GM23338 (cell line): ENCODE data around the gene CRYM. TPM values are rescaled to one million over a fixed set of nuclear protein-coding genes. Genes with fewer than 3 reads are reported as not detected.

Experiments used
- ATAC-seq: fragments of 200-7000 bp; cut with Tn5 transposase; 3 replicates; pipeline ENCODE4 v1.9.1; 2020
- DNase-seq: peaks from one replicate; pipeline ENCODE4 v3.0.0-alpha.2; 2015; ENCODE audit warnings: low spot score
- H2AFZ ChIP-seq: fragments of 200-600 bp; sonication (generic); 2 replicates; pipeline ENCODE4 v1.8.0; 2016; ENCODE audit warnings: antibody characterized with exemption, mild to moderate bottlenecking, moderate library complexity
- H3F3A ChIP-seq: fragments of 200-600 bp; sonication (generic); replicated peaks from 2 replicates; pipeline ENCODE4 v1.8.0; 2017; ENCODE audit warnings: antibody characterized with exemption, mixed run types, low read depth
- H3K27ac ChIP-seq: fragments of 200-600 bp; sonication (generic); 2 replicates; pipeline ENCODE4 v1.6.1; 2016; ENCODE audit warnings: low read depth
- H3K27me3 ChIP-seq: fragments of 200-600 bp; sonication (generic); 2 replicates; pipeline ENCODE4 v1.8.0; 2016; ENCODE audit warnings: mild to moderate bottlenecking, mixed run types, moderate library complexity; ENCODE audit not compliant: insufficient read depth
- H3K36me3 ChIP-seq: fragments of 200-600 bp; sonication (generic); 2 replicates; pipeline ENCODE4 v1.8.0; 2016; ENCODE audit warnings: mild to moderate bottlenecking; ENCODE audit not compliant: insufficient read depth
- H3K4me1 ChIP-seq: fragments of 200-600 bp; sonication (generic); 2 replicates; pipeline ENCODE4 v1.8.0; 2016; ENCODE audit warnings: mild to moderate bottlenecking, moderate library complexity; ENCODE audit not compliant: insufficient read depth
- H3K4me2 ChIP-seq: fragments of 200-600 bp; sonication (generic); 2 replicates; pipeline ENCODE4 v1.7.1; 2017; ENCODE audit warnings: mixed run types
- H3K4me3 ChIP-seq: fragments of 200-600 bp; sonication (generic); 2 replicates; pipeline ENCODE4 v1.6.1; 2016; ENCODE audit warnings: mixed run types
- H3K79me2 ChIP-seq: fragments of 200-600 bp; sonication (generic); replicated peaks from 2 replicates; pipeline ENCODE4 v1.8.0; 2017; ENCODE audit warnings: mild to moderate bottlenecking; ENCODE audit not compliant: insufficient read depth
- H3K9me2 ChIP-seq: fragments of 200-600 bp; sonication (generic); 2 replicates; pipeline ENCODE4 v1.8.0; 2017; ENCODE audit not compliant: insufficient read depth
- H4K20me1 ChIP-seq: fragments of 200-600 bp; sonication (generic); replicated peaks from 2 replicates; pipeline ENCODE4 v1.8.0; 2017; ENCODE audit warnings: mild to moderate bottlenecking; ENCODE audit not compliant: insufficient read depth
- H3K27ac Mint-ChIP-seq: 2 replicates; pipeline ENCODE4 v1.8.0; 2020; ENCODE audit warnings: inconsistent platforms, mild to moderate bottlenecking, moderate library complexity, mixed read lengths
- H3K27me3 Mint-ChIP-seq: 3 replicates; pipeline ENCODE4 v1.8.0; 2022; ENCODE audit warnings: low read depth, mild to moderate bottlenecking, moderate library complexity, mixed read lengths, inconsistent platforms; ENCODE audit not compliant: insufficient read depth, poor library complexity
- H3K36me3 Mint-ChIP-seq: 3 replicates; pipeline ENCODE4 v1.8.0; 2021; ENCODE audit warnings: low read depth, mild to moderate bottlenecking, inconsistent platforms, moderate library complexity, mixed read lengths
- H3K4me1 Mint-ChIP-seq: 3 replicates; pipeline ENCODE4 v1.8.0; 2020; ENCODE audit warnings: mild to moderate bottlenecking, inconsistent platforms, mixed read lengths
- H3K4me3 Mint-ChIP-seq: 3 replicates; pipeline ENCODE4 v1.8.0; 2021; ENCODE audit warnings: moderate library complexity, mild to moderate bottlenecking, inconsistent platforms, mixed read lengths
- H3K9me3 Mint-ChIP-seq: 3 replicates; pipeline ENCODE4 v1.8.0; 2020; ENCODE audit warnings: moderate library complexity, mild to moderate bottlenecking, inconsistent platforms, mixed read lengths
- CREB1 ChIP-seq: fragments of 250-450 bp; sonication (Bioruptor Pico); IDR thresholded peaks from 2 replicates; pipeline ENCODE4 v1.5.0; 2020; ENCODE audit warnings: low read depth, mild to moderate bottlenecking, moderate library complexity
- CTCF ChIP-seq, 2 experiments: fragments of 200-600 bp in 1 of 2; sonication (generic) in 1 of 2; conservative IDR thresholded peaks; 2 replicates each; pipeline versions ENCODE4 v1.5.1 to v1.6.1; 2016 to 2017; ENCODE audit warnings: antibody characterized with exemption in 2 of 2, low read depth in 2 of 2, mild to moderate bottlenecking in 2 of 2, moderate library complexity in 1 of 2
- ETS1 ChIP-seq: IDR thresholded peaks from 2 replicates; pipeline ENCODE4 v1.6.1; 2016; ENCODE audit warnings: antibody characterized with exemption
- EZH2 ChIP-seq: fragments of 200-600 bp; sonication (generic); IDR thresholded peaks from one replicate; pipeline ENCODE4 v1.8.0; 2017; ENCODE audit warnings: antibody characterized with exemption, mild to moderate bottlenecking, low read depth; ENCODE audit not compliant: unreplicated experiment
- EZH2phosphoT487 ChIP-seq: fragments of 200-600 bp; sonication (generic); IDR thresholded peaks from one replicate; pipeline ENCODE4 v1.8.1; 2018; ENCODE audit warnings: antibody characterized with exemption; ENCODE audit not compliant: unreplicated experiment
- JUNB ChIP-seq: IDR thresholded peaks from one replicate; pipeline ENCODE4 v1.6.1; 2016; ENCODE audit warnings: antibody characterized with exemption; ENCODE audit not compliant: unreplicated experiment
- NANOG ChIP-seq: IDR thresholded peaks from 2 replicates; pipeline ENCODE4 v1.6.1; 2016; ENCODE audit warnings: antibody characterized with exemption, borderline replicate concordance
- POLR2AphosphoS5 ChIP-seq: IDR thresholded peaks from 2 replicates; pipeline ENCODE4 v1.6.1; 2016; ENCODE audit warnings: antibody characterized with exemption, low read depth
- STAT1 ChIP-seq: IDR thresholded peaks from one replicate; pipeline ENCODE4 v1.6.1; 2016; ENCODE audit warnings: antibody characterized with exemption; ENCODE audit not compliant: unreplicated experiment
- ZNF114 ChIP-seq: fragments of 250-450 bp; sonication (Bioruptor Pico); IDR thresholded peaks from 2 replicates; pipeline ENCODE4 v1.5.0; 2020; ENCODE audit warnings: mild to moderate bottlenecking, moderate library complexity
- ZNF331 ChIP-seq: fragments of 250-450 bp; sonication (Bioruptor Pico); IDR thresholded peaks from 2 replicates; pipeline ENCODE4 v1.5.0; 2020; ENCODE audit warnings: low read depth, mild to moderate bottlenecking, moderate library complexity
- polyA plus RNA-seq: library from polyadenylated mRNA; unstranded; fragments of >200 nt; fragmentation: Nextera tagmentation; extraction: Ambion mirVana; gene quantifications from 2 replicates; pipeline ENCODE4 v1.2.1, GENCODE V29; 2016
- total RNA-seq: library from RNA; depleted of rRNA; stranded (reverse); fragments of >200 nt; shearing (Covaris generic); gene quantifications from 2 replicates; pipeline ENCODE4 v1.2.3, GENCODE V29; 2014
- TF ChIP-seq, protein P1 (sequence below): IDR thresholded peaks from one replicate; pipeline ENCODE4 v1.6.1; 2018; ENCODE audit warnings: antibody characterized with exemption; ENCODE audit not compliant: unreplicated experiment

The CRYM gene
- total and polyA plus RNA-seq, 2 experiments from 2014 or later: 15.2 to 18.0 TPM

- TF ChIP-seq, protein P1, sequence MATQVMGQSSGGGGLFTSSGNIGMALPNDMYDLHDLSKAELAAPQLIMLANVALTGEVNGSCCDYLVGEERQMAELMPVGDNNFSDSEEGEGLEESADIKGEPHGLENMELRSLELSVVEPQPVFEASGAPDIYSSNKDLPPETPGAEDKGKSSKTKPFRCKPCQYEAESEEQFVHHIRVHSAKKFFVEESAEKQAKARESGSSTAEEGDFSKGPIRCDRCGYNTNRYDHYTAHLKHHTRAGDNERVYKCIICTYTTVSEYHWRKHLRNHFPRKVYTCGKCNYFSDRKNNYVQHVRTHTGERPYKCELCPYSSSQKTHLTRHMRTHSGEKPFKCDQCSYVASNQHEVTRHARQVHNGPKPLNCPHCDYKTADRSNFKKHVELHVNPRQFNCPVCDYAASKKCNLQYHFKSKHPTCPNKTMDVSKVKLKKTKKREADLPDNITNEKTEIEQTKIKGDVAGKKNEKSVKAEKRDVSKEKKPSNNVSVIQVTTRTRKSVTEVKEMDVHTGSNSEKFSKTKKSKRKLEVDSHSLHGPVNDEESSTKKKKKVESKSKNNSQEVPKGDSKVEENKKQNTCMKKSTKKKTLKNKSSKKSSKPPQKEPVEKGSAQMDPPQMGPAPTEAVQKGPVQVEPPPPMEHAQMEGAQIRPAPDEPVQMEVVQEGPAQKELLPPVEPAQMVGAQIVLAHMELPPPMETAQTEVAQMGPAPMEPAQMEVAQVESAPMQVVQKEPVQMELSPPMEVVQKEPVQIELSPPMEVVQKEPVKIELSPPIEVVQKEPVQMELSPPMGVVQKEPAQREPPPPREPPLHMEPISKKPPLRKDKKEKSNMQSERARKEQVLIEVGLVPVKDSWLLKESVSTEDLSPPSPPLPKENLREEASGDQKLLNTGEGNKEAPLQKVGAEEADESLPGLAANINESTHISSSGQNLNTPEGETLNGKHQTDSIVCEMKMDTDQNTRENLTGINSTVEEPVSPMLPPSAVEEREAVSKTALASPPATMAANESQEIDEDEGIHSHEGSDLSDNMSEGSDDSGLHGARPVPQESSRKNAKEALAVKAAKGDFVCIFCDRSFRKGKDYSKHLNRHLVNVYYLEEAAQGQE: no peak
- TF ChIP-seq CTCF (conservative IDR thresholded peaks at IDR 0.05; ENCODE audit: low read depth in 2 of 2) (no peak), POLR2AphosphoS5 (no peak), JUNB (no peak), EZH2phosphoT487 (no peak), EZH2 (no peak), ZNF331 (CRISPR knock-in tag) (no peak), ZNF114 (CRISPR knock-in tag) (no peak), CREB1 (CRISPR knock-in tag) (no peak)
Observed at GRCh38 chr16:21272253-21272652, 5.8 kb downstream of the CRYM start (continued).

DNA sequence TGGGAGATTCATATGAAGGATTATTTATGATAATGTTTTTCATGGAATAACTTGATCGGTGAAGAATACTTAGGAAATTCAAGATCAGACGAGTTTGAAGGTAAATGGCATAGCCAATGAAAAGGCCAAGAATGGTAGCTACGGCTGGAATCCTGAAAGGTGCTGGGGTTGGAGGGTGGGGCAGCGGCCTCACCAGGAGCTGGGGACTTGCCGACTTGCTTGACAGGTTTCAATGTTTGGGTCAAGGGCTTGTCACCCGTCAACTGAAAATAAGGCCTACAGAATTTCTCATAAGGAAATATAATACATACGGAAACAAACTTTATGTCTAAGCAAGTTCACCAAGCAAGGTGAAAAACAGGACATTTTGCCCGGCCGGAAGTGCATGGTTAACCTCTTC is 9.9 kb downstream of the CRYM start:
- Mint-ChIP-seq H3K4me1 (peaks cover 2% of the 10 kb centered on the region; the same call in 1 of the 3 replicates), H3K9me3 (no peaks in the 10 kb centered on the region), H3K27ac (no peak overlapping the region), H3K36me3 (no peaks in the 10 kb centered on the region), H3K27me3 (no peaks in the 10 kb centered on the region), H3K4me3 (no peak overlapping the region)
- no peak for DNase-seq
- H3K4me1 ChIP-seq: no peaks in the 10 kb centered on the region
- H2AFZ ChIP-seq: no peak overlapping the region
- H3K27me3 ChIP-seq: no peaks in the 10 kb centered on the region
- no peaks in the 10 kb centered on the region for H3K36me3 ChIP-seq
- no peak overlapping the region for H3K27ac ChIP-seq
- no peak overlapping the region for H3K4me3 ChIP-seq
- H3K4me2 ChIP-seq: no peak overlapping the region
- H3K79me2 ChIP-seq: no peaks in the 10 kb centered on the region
- no peaks in the 10 kb centered on the region for H3F3A ChIP-seq
- H4K20me1 ChIP-seq: no peaks in the 10 kb centered on the region
- H3K9me2 ChIP-seq: no peaks in the 10 kb centered on the region
- no peak for ATAC-seq
- TF ChIP-seq CTCF (conservative IDR thresholded peaks at IDR 0.05; ENCODE audit: low read depth in 2 of 2) (no peak), CREB1 (CRISPR knock-in tag) (no peak), EZH2phosphoT487 (no peak), ZNF114 (CRISPR knock-in tag) (no peak), NANOG (no peak), ETS1 (no peak), ZNF331 (CRISPR knock-in tag) (no peak), POLR2AphosphoS5 (no peak), STAT1 (no peak)
- TF ChIP-seq, protein P1: no peak
